ENCODE measurements around the gene PPP1R15A. TPM values are rescaled to one million over a fixed set of nuclear protein-coding genes. Genes with fewer than 3 reads are reported as not detected.
"Not testable (repeated sequence)": the region's sequence is repeated elsewhere in the genome, so short reads cannot be mapped to it uniquely, and the experiment has no call there.

The PPP1R15A gene
- total RNA-seq, 1 donor from 2014 or later, result 158 TPM

- no peak for DNase-seq (ENCODE audit: low spot score in 2 of 2, unreplicated experiment in 2 of 2)
- Mint-ChIP-seq H3K4me3 (no peak overlapping the region), H3K27me3 (ENCODE audit: low read depth) (no peaks in the 10 kb centered on the region), H3K36me3 (no peaks in the 10 kb centered on the region), H3K9me3 (no peaks in the 10 kb centered on the region), H3K27ac (no peak overlapping the region), H3K4me1 (peaks cover 9% of the 10 kb centered on the region)
- TF ChIP-seq CTCF (IDR thresholded peaks at IDR 0.05; ENCODE audit: unreplicated experiment), result no peak
Observed at GRCh38 chr19:48890551-48890950, 18.3 kb downstream of the PPP1R15A start.

DNA sequence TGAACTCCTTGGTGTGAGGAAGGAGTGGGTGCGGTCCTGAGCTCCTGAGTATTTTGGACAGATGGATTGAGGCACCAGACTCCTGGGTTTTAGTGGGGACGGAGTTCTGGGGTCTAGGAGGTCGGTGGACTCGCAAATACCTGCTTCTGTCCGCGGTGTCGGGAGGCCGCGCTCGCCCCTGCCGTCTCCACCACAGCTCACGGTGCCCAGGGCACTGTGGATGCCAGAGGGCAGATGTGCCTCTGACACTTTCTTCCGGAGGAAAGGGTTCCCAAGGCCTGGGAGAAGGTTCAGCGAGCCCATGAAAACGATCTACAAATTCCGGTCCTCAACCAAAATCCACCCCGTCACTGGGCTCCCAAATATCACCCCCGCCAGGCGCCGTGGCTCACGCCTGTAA, 23.0 kb downstream of the PPP1R15A start:
- Mint-ChIP-seq H3K27ac (no peak overlapping the region), H3K9me3 (no peaks in the 10 kb centered on the region), H3K4me1 (peaks cover 21% of the 10 kb centered on the region), H3K36me3 (no peaks in the 10 kb centered on the region), H3K27me3 (ENCODE audit: low read depth) (no peaks in the 10 kb centered on the region), H3K4me3 (no peak overlapping the region)
- no peak for DNase-seq (ENCODE audit: low spot score in 2 of 2, unreplicated experiment in 2 of 2)
- TF ChIP-seq CTCF (IDR thresholded peaks at IDR 0.05; ENCODE audit: unreplicated experiment), result no peak

- peak in 1 of 2 experiments; percentile 66 for DNase-seq (ENCODE audit: low spot score in 2 of 2, unreplicated experiment in 2 of 2)
- H3K27ac Mint-ChIP-seq, result peak overlapping the region; percentile 67
Observed at GRCh38 chr19:48896191-48896720, 24.0 kb downstream of the PPP1R15A start.

GRCh38 chr19:48897181-48897580, 25.0 kb downstream of the PPP1R15A start:
- peaks cover 2% of the 10 kb centered on the region for H3K36me3 Mint-ChIP-seq
- H3K27me3 Mint-ChIP-seq (ENCODE audit: low read depth), result no peaks in the 10 kb centered on the region

More at GRCh38 chr19:48896191-48896720, 24.0 kb downstream of the PPP1R15A start:
- Mint-ChIP-seq H3K4me1 (peaks cover 29% of the 10 kb centered on the region), H3K36me3 (no peaks in the 10 kb centered on the region), H3K4me3 (peak overlapping the region; percentile 56), H3K9me3 (no peaks in the 10 kb centered on the region), H3K27me3 (ENCODE audit: low read depth) (no peaks in the 10 kb centered on the region)
- no peak for TF ChIP-seq CTCF (IDR thresholded peaks at IDR 0.05; ENCODE audit: unreplicated experiment)

GRCh38 chr19:48899386-48899749, 27.1 kb downstream of the PPP1R15A start:
- H3K27ac Mint-ChIP-seq, result peak overlapping the region; percentile 90

More at GRCh38 chr19:48897181-48897580, 25.0 kb downstream of the PPP1R15A start:
- Mint-ChIP-seq H3K9me3 (no peaks in the 10 kb centered on the region), H3K4me1 (peaks cover 23% of the 10 kb centered on the region), H3K4me3 (peak overlapping the region; percentile 56), H3K27ac (no peak overlapping the region)
- DNase-seq (ENCODE audit: low spot score in 2 of 2, unreplicated experiment in 2 of 2), result no peak
- TF ChIP-seq CTCF (IDR thresholded peaks at IDR 0.05; ENCODE audit: unreplicated experiment), result no peak

GRCh38 chr19:48899781-48900476, 27.7 kb downstream of the PPP1R15A start, which contains the start of gene NUCB1:
Gene NUCB1, plus strand, starts transcription at chr19:48900312. Its CDS starts 485 bp downstream, at chr19:48900797.
- peaks cover 22% of the 10 kb centered on the region for H3K4me1 Mint-ChIP-seq
- peak within 1 kb of the TSS; percentile 96 for H3K4me3 Mint-ChIP-seq
- peaks cover 12% of the 10 kb centered on the region for H3K36me3 Mint-ChIP-seq
- peak; percentile 96 to 99 for DNase-seq (ENCODE audit: low spot score in 2 of 2, unreplicated experiment in 2 of 2)
- peak within 1 kb of the TSS; percentile 98 for H3K27ac Mint-ChIP-seq
- H3K9me3 Mint-ChIP-seq, result no peaks in the 10 kb centered on the region
- no peaks in the 10 kb centered on the region for H3K27me3 Mint-ChIP-seq (ENCODE audit: low read depth)
- no peak for TF ChIP-seq CTCF (IDR thresholded peaks at IDR 0.05; ENCODE audit: unreplicated experiment)

More at GRCh38 chr19:48899386-48899749, 27.1 kb downstream of the PPP1R15A start:
- not testable (repeated sequence) for H3K36me3 Mint-ChIP-seq; H3K9me3 Mint-ChIP-seq; H3K27me3 Mint-ChIP-seq (ENCODE audit: low read depth); DNase-seq (ENCODE audit: low spot score in 2 of 2, unreplicated experiment in 2 of 2)
- H3K4me1 Mint-ChIP-seq, result peaks cover 22% of the 10 kb centered on the region
- peak overlapping the region; percentile 96 for H3K4me3 Mint-ChIP-seq

All from mesothelial cell of epicardium (in vitro differentiated cells).